SU-DHL-6 (cell line): ENCODE measurements around the gene PNMA1.

Experiments used
- H2AFZ ChIP-seq: fragments of 200-600 bp; sonication (generic); 2 replicates; pipeline ENCODE4 v1.6.1; 2014; ENCODE audit warnings: low read depth, mild to moderate bottlenecking, moderate library complexity, mixed read lengths, antibody characterized with exemption, low read length; ENCODE audit not compliant: severe bottlenecking
- H3F3A ChIP-seq: fragments of 200-600 bp; shearing (Covaris generic); 2 replicates; pipeline ENCODE4 v1.6.0; 2016; ENCODE audit warnings: antibody characterized with exemption, mild to moderate bottlenecking; ENCODE audit not compliant: insufficient read depth
- H3K27ac ChIP-seq: fragments of 200-600 bp; sonication (generic); 2 replicates; pipeline ENCODE4 v1.5.1; 2016; ENCODE audit warnings: low read depth, mild to moderate bottlenecking, low read length, moderate library complexity, mixed read lengths
- H3K27me3 ChIP-seq: fragments of 200-600 bp; sonication (generic), shearing (Covaris generic); 2 replicates; pipeline ENCODE4 v1.6.0; 2014; ENCODE audit warnings: mild to moderate bottlenecking, low read length
- H3K36me3 ChIP-seq: fragments of 200-600 bp; sonication (generic); 2 replicates; pipeline ENCODE4 v1.6.1; 2014; ENCODE audit warnings: mild to moderate bottlenecking, low read length, mixed read lengths
- H3K4me2 ChIP-seq: fragments of 300-600, 200-600 bp; shearing (Covaris generic), sonication (generic); 2 replicates; pipeline ENCODE4 v1.6.0; 2014; ENCODE audit warnings: low read length, low read depth, mild to moderate bottlenecking; ENCODE audit not compliant: poor library complexity, severe bottlenecking
- H3K4me3 ChIP-seq: fragments of 200-600 bp; sonication (generic); 2 replicates; pipeline ENCODE4 v1.5.1; 2014; ENCODE audit warnings: antibody characterized with exemption, low read length, mild to moderate bottlenecking, mixed read lengths; ENCODE audit not compliant: insufficient read depth, poor library complexity, severe bottlenecking
- H3K79me2 ChIP-seq: fragments of 200-600 bp; sonication (generic); 2 replicates; pipeline ENCODE4 v1.6.1; 2014; ENCODE audit warnings: mild to moderate bottlenecking, low read length, moderate library complexity; ENCODE audit not compliant: insufficient read depth
- H3K9ac ChIP-seq: fragments of 200-600 bp; sonication (generic); 2 replicates; pipeline ENCODE4 v1.7.0; 2014; ENCODE audit warnings: mild to moderate bottlenecking, low read length
- H3K9me2 ChIP-seq: fragments of 200-600 bp; sonication (generic); replicated peaks from 2 replicates; pipeline ENCODE4 v1.6.1; 2014; ENCODE audit warnings: low read length; ENCODE audit not compliant: insufficient read depth
- H3K9me3 ChIP-seq: fragments of 200-600 bp; sonication (generic); 2 replicates; pipeline ENCODE4 v1.6.1; 2014; ENCODE audit warnings: low read length, mixed read lengths; ENCODE audit not compliant: insufficient read depth
- H4K20me1 ChIP-seq: fragments of 200-600 bp; sonication (generic); 2 replicates; pipeline ENCODE4 v1.6.1; 2014; ENCODE audit warnings: low read depth, mild to moderate bottlenecking, antibody characterized with exemption, low read length, moderate library complexity, mixed read lengths
- EZH2phosphoT487 ChIP-seq: fragments of 200-600 bp; sonication (generic), shearing (Covaris generic); conservative IDR thresholded peaks from 2 replicates; pipeline ENCODE4 v1.6.1; 2018; ENCODE audit warnings: mild to moderate bottlenecking, antibody characterized with exemption, low read length, moderate library complexity, mixed read lengths
- TF ChIP-seq, protein P1 (sequence below): fragments of 200-600 bp; sonication (generic); IDR thresholded peaks from one replicate; pipeline ENCODE4 v1.5.1; 2017; ENCODE audit warnings: antibody characterized with exemption, mild to moderate bottlenecking, low read length, moderate library complexity; ENCODE audit not compliant: insufficient read depth, poor library complexity, severe bottlenecking

Gene PNMA1

DNA sequence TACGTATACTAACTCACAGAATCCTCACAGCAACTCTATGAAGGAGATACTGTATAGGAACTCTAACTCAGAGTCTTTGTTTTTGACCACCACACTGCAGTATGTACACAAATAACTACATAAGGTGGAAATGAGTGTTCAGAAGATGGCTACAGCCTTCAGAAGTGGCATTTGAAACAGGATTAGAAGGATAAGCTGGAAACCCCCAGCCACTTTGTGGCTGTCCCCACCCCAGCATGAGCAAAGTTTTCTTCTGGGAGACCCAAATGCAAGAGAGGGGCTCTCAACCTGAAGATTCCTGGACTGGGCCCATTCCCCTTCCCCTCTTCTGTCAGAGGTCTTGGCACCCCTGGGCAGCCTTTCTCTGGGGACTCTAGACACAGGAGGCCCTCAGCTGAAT, 43.2 kb upstream of the PNMA1 start:
- TF ChIP-seq, protein P1, sequence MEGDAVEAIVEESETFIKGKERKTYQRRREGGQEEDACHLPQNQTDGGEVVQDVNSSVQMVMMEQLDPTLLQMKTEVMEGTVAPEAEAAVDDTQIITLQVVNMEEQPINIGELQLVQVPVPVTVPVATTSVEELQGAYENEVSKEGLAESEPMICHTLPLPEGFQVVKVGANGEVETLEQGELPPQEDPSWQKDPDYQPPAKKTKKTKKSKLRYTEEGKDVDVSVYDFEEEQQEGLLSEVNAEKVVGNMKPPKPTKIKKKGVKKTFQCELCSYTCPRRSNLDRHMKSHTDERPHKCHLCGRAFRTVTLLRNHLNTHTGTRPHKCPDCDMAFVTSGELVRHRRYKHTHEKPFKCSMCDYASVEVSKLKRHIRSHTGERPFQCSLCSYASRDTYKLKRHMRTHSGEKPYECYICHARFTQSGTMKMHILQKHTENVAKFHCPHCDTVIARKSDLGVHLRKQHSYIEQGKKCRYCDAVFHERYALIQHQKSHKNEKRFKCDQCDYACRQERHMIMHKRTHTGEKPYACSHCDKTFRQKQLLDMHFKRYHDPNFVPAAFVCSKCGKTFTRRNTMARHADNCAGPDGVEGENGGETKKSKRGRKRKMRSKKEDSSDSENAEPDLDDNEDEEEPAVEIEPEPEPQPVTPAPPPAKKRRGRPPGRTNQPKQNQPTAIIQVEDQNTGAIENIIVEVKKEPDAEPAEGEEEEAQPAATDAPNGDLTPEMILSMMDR: no peak
- no peak for TF ChIP-seq EZH2phosphoT487
- Histone ChIP-seq H3K79me2 (peaks cover 77% of the 10 kb centered on the region), H2AFZ (no peak overlapping the region), H3F3A (peaks cover 61% of the 10 kb centered on the region), H3K9me2 (no peaks in the 10 kb centered on the region), H3K9me3 (no peaks in the 10 kb centered on the region), H3K27me3 (no peaks in the 10 kb centered on the region), H3K9ac (peak overlapping the region; percentile 96), H4K20me1 (no peaks in the 10 kb centered on the region; the same call in 1 of the 2 replicates), H3K4me3 (peak overlapping the region; percentile 82), H3K27ac (peak overlapping the region; percentile 97), H3K36me3 (no peaks in the 10 kb centered on the region), H3K4me2 (peak overlapping the region; percentile 81)

DNA sequence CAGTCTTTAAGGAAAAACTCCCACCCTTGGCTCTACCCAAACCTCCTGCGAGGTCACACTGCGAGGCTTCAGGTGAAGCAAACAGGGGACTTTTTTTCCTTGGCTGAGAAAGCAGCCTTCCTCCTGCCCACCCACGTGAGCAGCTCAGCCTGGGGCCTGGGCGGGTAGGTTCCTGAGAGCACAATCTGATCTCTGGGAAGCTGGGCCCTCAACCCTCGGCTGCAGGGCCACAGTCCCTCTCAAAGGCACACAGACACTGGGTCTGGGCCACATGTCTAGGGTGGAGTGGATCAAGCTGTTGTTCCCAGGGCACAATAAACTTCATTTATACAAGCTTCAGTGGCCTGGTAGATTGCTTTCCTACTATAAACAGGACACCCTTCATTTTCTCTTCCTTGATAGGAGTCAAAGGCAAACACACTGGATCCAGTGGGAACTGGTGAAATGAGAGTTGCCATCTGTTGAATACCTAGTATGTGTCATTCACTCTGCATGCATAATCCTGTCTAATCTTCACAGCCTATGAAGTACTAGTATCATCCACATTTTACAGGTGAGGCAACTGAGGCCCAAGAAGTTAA, 41.3 kb upstream of the PNMA1 start:
- no peaks in the 10 kb centered on the region for H3K36me3 ChIP-seq
- H3K27ac ChIP-seq: peak overlapping the region; percentile 97

DNA sequence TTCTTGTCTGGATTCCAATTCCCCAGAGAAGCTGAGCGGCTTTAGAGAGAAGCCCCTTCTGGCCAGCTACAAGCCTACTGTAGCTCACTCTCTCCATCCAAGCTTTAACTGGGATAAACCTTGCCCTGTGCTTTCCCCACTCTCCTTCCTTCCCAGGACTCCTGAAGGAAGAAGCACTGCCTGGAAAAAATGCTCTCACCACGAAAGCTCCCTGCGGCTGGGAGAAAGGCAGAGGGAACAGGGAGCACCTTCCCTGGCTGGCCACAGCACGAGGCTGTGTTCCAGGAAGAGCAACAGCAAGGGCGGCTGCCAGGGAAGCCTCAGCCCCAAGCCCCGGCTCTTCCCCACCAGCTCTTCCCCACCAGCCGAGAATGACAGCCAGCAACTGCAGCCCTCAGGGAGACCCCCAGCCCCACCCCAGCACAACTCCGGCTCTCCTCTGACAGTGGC, 40.8 kb upstream of the PNMA1 start:
- Histone ChIP-seq H3K9me3 (no peaks in the 10 kb centered on the region), H3K4me3 (peak overlapping the region; percentile 44), H3K9me2 (no peaks in the 10 kb centered on the region), H4K20me1 (no peaks in the 10 kb centered on the region; the same call in 1 of the 2 replicates), H2AFZ (no peak overlapping the region), H3K27me3 (no peaks in the 10 kb centered on the region), H3K36me3 (no peaks in the 10 kb centered on the region), H3K9ac (peak overlapping the region; percentile 96), H3K4me2 (peak overlapping the region; percentile 81), H3K27ac (peak overlapping the region; percentile 97), H3F3A (peaks cover 40% of the 10 kb centered on the region), H3K79me2 (peaks cover 97% of the 10 kb centered on the region)
- TF ChIP-seq EZH2phosphoT487: no peak
- TF ChIP-seq, protein P1: no peak

More for the DNA sequence above, 41.3 kb upstream of the PNMA1 start:
- Histone ChIP-seq H3K9me3 (no peaks in the 10 kb centered on the region), H4K20me1 (no peaks in the 10 kb centered on the region; the same call in 1 of the 2 replicates), H3K79me2 (peaks cover 93% of the 10 kb centered on the region), H2AFZ (no peak overlapping the region), H3K9ac (peak overlapping the region; percentile 96), H3K4me2 (peak overlapping the region; percentile 81), H3K4me3 (peak overlapping the region; percentile 44), H3F3A (peaks cover 42% of the 10 kb centered on the region), H3K27me3 (no peaks in the 10 kb centered on the region), H3K9me2 (no peaks in the 10 kb centered on the region)
- TF ChIP-seq, protein P1: no peak
- TF ChIP-seq EZH2phosphoT487: no peak
